NOMO-1 (cell line): ENCODE data around the gene PRDX3.
"Not testable (repeated sequence)": the region's sequence is repeated elsewhere in the genome, so short reads cannot be mapped to it uniquely, and the experiment has no call there.

Source experiments
- DNase-seq, 2 experiments: peaks; one replicate each; lab custom pipeline; 2025; ENCODE audit not compliant: unreplicated experiment in 2 of 2; lab: John Stamatoyannopoulos, UW

PRDX3 gene

DNA sequence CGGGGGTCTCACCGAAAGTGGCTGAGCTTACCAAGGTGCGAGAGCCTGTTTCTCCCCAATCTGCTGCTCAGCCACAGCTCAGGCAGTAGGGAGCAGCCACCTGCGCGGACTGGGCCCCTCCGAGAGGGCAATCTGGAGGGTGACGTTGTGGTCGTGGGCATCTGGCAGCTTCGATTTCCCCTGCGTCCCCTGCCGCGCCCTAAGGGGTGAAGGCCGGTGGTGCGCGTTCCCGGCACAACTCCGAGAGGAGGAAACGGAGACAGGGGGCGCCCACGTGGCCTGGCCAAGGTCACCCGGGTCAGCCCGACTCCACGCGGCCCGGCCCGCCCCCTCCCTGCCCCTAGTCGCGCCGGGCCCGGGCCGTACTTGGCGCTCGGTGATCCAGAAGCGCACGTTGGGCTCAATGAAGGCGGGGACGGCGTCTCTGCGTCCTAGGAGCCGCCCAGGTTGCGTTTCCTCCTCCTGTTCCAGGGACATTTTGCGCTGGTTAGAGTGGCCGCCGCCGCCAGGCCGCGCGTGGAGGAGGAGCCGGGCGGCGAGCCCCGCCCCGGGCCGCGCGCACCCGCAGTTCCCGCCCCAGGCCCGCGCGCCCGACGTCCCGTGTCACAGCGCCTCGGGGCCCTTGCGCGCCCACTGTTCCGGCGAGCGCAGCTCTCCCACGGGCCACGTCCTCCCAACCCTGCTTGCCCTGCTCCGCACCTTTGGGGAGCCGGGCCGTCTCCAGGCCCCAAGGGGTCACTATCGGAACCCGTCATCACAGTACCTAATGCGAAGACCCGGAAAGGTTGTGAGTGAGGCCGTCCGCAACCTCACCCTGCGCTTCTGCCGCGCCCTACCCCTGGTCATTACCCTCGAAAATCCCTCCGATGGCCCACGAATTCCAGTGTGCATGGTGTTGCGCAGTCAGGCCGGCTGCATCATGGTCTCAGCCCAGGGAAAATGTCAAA is 13.2 kb downstream of the PRDX3 start, which contains the start of gene SFXN4:
Gene SFXN4, minus strand, starts transcription at position 544 of the 947 bp plus-strand sequence. Its CDS starts 67 bp downstream, at position 477.
- peak; percentile 77 to 85 for DNase-seq

DNA sequence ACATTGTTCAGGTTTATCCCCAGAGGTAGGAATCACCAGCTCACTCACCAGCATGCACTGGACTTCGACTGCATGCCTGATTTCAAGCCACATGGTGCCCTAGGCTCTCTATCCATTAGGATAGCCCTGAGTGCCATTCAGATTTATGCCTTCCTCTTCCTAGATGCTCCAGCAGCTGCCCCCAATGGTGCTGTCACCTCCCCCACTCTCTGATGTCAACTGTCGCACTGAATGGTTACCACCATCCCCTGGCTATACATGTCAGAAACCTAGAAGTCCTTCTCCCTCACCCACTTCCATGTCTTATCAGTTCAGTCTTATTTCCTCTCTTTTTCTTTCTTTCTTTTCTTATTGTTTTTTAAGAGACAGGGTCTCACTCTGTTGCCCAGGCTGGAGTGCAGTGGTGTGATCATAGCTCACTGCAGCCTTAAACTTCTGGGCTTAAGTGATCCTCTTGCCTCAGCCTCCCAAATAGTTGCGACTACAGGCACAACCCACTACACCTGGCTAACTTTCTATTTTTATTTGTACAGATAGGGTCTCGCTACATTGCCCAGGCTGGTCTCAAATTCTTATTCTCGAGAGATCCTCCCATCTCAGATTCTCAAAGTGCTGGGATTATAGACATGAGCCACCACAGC is 16.0 kb downstream of the PRDX3 start:
- no peak for DNase-seq

DNA sequence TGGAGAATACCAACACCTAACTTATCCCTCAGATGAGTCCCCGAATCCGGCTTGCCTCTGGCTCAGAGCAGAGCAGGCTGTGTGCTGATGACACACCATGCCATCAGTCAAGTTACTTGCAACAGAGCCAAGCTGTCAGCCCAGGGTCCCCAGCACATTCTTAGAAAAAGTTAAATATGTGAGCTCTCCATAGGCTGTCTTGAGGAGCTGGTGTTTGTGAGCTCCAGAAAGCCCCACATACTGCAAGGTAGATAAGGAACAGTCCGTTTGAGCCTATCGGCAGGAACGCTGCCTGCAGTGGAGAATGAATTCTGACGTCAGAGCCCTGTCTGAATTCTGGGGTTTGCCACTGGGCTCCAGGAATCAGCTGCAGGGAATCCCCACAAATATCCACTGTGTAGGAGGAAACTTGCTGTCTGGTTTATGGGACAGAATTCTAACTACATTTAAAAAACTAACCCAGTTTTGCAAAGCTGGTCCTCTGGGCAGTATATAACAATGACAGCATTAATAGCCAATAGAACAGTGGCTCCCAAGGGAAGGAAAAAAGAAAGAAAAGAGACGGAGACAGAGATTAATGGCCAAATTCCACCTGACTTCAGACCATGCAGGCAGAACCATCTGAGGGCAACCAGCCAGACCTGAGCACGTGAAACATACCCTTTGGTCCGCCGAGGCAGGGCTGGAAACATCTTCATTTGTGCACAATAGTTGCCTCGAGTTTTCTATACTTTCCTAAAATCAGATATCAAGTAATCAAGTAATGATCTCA is 16.7 kb downstream of the PRDX3 start:
- DNase-seq = no peak

DNA sequence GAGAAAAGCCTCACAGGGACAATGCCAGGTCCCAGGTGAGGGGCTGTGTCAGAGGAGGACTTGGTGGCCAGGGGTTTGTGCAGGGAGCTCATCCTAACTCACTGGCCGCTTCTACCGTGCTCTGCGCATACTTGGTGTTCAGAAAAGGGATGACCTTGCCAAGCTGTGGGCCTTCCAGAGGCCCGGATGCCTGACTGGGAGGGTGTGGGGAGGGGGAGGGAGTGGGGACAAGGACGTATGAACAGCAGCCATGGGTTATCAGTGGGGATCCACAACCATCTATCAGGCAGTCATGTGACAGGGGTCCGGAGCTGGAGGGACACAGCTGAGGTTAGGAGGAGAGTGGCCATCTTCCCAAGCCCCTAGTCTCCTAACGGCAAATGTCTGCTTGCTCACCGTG is 19.3 kb downstream of the PRDX3 start:
- DNase-seq = no peak

- no peak for DNase-seq
These were observed 25.0 kb downstream of the PRDX3 start for GRCh38 chr10:119153661-119154060.

- DNase-seq = no peak
These were observed 25.6 kb downstream of the PRDX3 start for GRCh38 chr10:119153041-119153440.

DNA sequence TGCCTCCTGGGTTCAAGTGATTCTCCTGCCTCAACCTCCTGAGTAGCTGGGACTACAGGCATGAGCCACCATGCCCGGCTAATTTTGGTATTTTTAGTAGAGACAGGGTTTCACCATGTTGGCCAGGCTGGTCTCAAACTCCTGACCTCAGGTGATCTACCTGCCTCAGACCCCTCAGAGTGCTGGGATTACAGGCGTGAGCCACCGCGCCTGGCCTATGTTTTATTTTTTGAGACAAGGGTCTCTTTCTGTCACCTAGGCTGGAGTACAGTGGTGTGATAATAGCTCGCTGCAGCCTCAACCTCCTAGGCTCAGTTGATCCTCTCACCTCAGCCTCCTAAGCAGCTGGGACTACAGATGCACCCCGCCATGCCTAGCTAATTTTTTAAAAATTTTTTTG is 27.0 kb downstream of the PRDX3 start:
- DNase-seq = not testable (repeated sequence)

DNA sequence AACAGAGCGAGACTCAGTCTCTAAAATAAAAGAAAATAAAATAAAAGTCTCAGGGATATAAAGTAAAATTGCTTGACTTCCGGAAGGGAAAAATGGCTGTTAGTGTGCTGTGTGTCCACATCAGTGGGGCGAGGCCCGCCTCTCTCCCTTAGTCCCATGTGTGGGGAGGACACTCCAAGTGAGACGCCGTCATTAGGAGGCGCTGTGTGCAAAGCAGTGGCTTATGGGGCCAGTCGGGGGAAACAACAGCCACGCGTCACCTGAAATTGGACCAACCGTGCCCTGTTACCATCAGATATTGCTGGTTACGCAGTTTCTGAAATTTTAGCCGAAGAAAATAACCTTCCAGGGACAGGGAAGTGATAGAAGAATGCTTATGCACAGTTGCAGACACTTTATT is 28.9 kb downstream of the PRDX3 start:
- DNase-seq = no peak

DNA sequence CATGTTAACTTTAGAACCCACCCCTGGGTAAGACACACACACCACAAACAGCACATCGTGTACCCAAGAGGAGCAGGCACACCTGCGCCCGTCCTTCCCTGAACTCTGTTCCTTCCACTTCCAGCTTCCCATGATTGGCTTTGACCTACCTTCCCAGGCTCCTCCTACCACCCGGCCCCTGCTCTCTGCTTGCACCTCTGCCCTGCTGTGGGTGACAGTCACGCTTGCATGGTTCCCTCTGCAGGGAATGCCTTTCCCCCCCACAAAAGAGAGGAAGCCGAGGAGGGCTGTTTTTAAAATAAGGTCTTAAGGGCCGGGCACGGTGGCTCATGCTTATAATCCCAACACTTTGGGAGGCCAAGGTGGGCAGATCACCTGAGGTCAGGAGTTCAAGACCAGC is 29.5 kb downstream of the PRDX3 start:
- DNase-seq = no peak

DNA sequence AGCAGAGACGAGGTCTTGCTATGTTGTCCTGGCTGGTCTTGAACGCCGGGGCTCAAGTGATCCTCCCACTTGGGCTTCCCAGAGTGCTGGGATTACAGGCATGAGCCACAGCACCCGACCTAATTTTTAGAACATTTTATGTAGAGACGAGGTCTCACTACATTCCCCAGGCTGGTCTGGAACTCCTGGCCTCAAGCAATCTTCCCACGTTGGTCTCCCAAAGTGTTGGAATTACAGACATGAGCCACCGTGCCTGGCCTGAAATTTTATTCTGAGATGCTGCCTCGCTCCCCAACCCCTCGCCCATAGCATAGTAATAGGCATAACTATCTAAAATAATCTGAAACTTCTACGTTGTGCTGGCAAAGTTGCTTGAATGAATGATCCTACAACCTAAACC is 35.0 kb downstream of the PRDX3 start:
- no peak for DNase-seq

- no peak for DNase-seq
These were observed 37.9 kb downstream of the PRDX3 start for GRCh38 chr10:119140603-119141245.

- DNase-seq = peak; percentile 9 to 39
These were observed 39.0 kb downstream of the PRDX3 start for GRCh38 chr10:119139464-119140067.

DNA sequence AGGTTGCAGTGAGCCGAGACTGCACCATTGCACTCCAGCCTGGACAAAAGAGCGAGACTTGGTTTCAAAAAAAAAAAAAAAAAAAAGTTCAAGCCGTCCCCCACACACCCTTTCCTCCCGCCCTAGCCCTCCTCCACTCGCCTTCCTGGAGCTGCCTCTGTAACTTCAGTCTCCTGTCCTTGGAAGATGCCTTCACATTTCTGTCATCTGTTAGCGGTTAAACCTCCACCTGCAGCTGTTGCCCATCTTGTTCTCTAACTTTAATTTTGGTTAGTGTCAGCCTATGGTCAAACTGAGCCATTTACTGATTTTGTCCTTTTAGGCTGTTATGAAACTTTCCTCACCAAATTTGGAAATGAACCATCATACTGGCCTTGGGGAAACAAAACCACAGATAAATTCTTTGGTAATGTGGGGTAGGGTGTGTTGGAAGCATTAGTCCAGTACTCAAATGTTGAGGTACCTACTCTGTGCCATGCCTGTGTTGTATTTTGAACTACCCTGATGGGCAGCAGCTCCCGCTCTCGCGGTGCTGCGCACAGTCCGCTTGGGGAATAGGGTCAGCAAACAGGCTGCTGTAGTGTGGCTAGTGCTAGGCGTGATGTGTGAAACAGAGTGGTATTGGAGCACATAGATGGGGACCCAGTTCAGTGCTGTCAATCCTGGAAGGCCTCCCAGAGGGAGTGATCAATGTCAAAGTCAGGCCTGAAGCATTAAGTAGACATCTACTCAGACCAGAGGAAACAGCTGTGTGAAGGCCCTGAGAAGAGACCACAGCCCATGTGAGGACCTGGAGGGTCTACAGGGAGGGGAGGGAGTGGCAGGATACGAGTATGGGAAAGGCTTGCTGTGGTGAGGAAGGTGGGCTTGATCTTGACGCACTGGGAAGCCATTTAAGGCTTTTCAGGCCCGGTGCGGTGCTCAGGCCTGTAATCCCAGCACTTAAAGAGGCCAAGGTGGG is 40.0 kb downstream of the PRDX3 start:
- peak; percentile 39 to 59 for DNase-seq

DNA sequence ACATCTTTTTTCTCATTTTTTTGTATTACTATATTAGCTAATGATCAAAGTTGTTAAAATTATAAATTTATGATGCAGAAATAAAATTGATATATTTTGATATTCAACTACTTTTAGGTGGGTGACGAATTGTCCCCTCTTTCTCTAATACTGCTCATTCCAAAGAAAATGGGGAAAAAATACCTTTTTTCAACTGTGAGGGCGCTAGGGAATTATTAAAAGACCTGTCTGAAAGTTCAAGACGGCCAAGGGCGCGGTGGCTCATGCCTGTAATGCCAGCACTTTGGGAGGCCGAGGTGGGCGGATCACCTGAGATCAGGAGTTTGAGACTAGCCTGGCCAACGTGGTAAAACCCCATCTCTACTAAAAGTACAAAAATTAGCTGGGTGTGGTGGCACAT is 40.7 kb downstream of the PRDX3 start:
- DNase-seq = not testable (repeated sequence)

DNA sequence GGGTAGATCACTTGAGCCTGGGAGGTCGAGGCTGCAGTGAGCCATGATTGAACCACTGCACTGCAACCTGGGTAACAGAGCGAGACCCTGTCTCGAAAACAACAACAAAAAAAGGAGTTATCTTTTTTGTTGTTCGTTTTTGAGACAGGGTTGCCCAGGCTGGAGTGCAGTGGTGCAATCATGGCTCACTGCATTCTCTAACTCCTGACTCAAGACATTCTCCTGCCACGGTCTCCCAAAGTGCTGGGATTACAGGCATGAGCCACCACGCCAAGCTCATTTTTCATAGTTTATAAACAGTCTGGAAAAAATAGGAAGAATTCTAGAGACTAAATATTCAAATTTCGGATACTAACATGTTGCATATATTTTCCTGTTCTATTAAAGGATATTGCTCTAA is 42.5 kb downstream of the PRDX3 start:
- no peak for DNase-seq

DNA sequence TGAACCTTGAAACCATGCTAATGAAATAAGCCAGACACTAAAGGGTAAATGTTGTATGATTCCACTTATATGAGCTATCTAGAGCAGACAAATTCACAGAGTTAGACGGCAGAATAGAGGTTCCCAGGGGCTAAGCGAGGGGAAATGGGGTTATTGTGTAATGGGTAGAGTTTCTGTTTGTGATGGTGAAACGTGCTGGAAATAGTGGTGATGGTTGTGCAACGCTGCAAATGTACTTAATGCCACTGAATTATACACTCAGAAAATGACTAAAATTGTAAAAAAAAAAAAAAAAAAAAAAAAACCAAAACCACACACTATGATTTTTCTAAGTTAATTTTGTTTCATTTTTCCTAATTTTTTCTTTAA is 43.1 kb downstream of the PRDX3 start:
- peak; percentile 71 to 92 for DNase-seq

- no peak for DNase-seq
These were observed 44.7 kb downstream of the PRDX3 start for GRCh38 chr10:119133949-119134348.

GRCh38 chr10:119132521-119133345 is 45.9 kb downstream of the PRDX3 start:
- DNase-seq = no peak
